CD14-positive monocyte (primary cell): ENCODE data around the gene TRIM31. TPM values are rescaled to one million over a fixed set of nuclear protein-coding genes. Genes with fewer than 3 reads are reported as not detected.
A peak's percentile ranks its signal among the peaks of the same experiment; 100 is the strongest.

Experiments
- DNase-seq, 3 donors: peaks; one replicate each; pipeline ENCODE4 v3.0.0-alpha.2; 2011 to 2022
- H2AFZ ChIP-seq: 2 replicates; pipeline ENCODE4 v1.6.0; 2012; ENCODE audit warnings: mild to moderate bottlenecking, low read depth, low read length, inconsistent platforms; ENCODE audit not compliant: insufficient read depth, poor library complexity, severe bottlenecking
- H3K27ac ChIP-seq, 2 donors: 1 replicate in 1 of 2; 2 replicates in 1 of 2; pipeline ENCODE4 v1.5.1; 2012 to 2013; ENCODE audit warnings: low read length in 2 of 2, control low read depth in 1 of 2, inconsistent platforms in 1 of 2, low read depth in 1 of 2, mild to moderate bottlenecking in 1 of 2
- H3K27me3 ChIP-seq, 2 donors: one replicate each; pipeline versions ENCODE4 v1.6.0 to v1.6.1; 2011 to 2013; ENCODE audit warnings: low read length in 2 of 2; ENCODE audit not compliant: control insufficient read depth in 2 of 2, insufficient read depth in 2 of 2
- H3K36me3 ChIP-seq, 2 donors: replicated peaks in 1 of 2; 1 replicate in 1 of 2; 2 replicates in 1 of 2; pipeline versions ENCODE4 v1.5.1 to v1.6.1; 2012 to 2013; ENCODE audit warnings: low read length in 2 of 2, control low read depth in 1 of 2, inconsistent platforms in 1 of 2, mild to moderate bottlenecking in 1 of 2; ENCODE audit not compliant: insufficient read depth in 2 of 2, control insufficient read depth in 1 of 2
- H3K4me1 ChIP-seq, 2 donors: 1 replicate in 1 of 2; 2 replicates in 1 of 2; pipeline versions ENCODE4 v1.5.1 to v1.6.1; 2012 to 2013; ENCODE audit warnings: low read length in 2 of 2, control low read depth in 1 of 2, inconsistent platforms in 1 of 2, mild to moderate bottlenecking in 1 of 2, moderate library complexity in 1 of 2; ENCODE audit not compliant: insufficient read depth in 2 of 2, control insufficient read depth in 1 of 2
- H3K4me2 ChIP-seq: replicated peaks from 2 replicates; pipeline ENCODE3; 2012; ENCODE audit warnings: low read length, moderate library complexity, mild to moderate bottlenecking; ENCODE audit not compliant: poor library complexity, severe bottlenecking; ENCODE audit errors: extremely low read depth
- H3K4me3 ChIP-seq, 3 experiments: fragments of 200-600 bp in 1 of 3; sonication (generic) in 1 of 3; replicated peaks in 1 of 3; 1 replicate in 2 of 3; 2 replicates in 1 of 3; pipeline ENCODE4 v1.5.1; 2011 to 2013; ENCODE audit warnings: low read length in 3 of 3, mild to moderate bottlenecking in 3 of 3, control low read depth in 2 of 3, low read depth in 2 of 3, inconsistent platforms in 1 of 3, moderate library complexity in 1 of 3
- H3K79me2 ChIP-seq: 2 replicates; pipeline ENCODE4 v1.6.0; 2012; ENCODE audit warnings: mild to moderate bottlenecking, control low read depth, inconsistent platforms, low read length, moderate library complexity; ENCODE audit not compliant: insufficient read depth
- H3K9ac ChIP-seq: 2 replicates; pipeline ENCODE4 v1.6.0; 2017; ENCODE audit warnings: low read length, mild to moderate bottlenecking; ENCODE audit not compliant: insufficient read depth, poor library complexity, severe bottlenecking
- H3K9me3 ChIP-seq, 2 donors: replicated peaks in 1 of 2; 1 replicate in 1 of 2; 2 replicates in 1 of 2; pipeline versions ENCODE4 v1.5.1 to v1.6.1; 2012 to 2013; ENCODE audit warnings: low read length in 2 of 2, control low read depth in 1 of 2; ENCODE audit not compliant: control insufficient read depth in 1 of 2, insufficient read depth in 1 of 2
- H4K20me1 ChIP-seq: 2 replicates; pipeline ENCODE4 v1.6.0; 2012; ENCODE audit warnings: mild to moderate bottlenecking, low read length, control low read depth, moderate library complexity; ENCODE audit not compliant: insufficient read depth
- H3K27ac Mint-ChIP-seq, 7 donors: one replicate each; pipeline ENCODE4 v1.8.0; 2020; ENCODE audit warnings: mild to moderate bottlenecking in 7 of 7, mixed read lengths in 7 of 7, moderate library complexity in 6 of 7, inconsistent platforms in 2 of 7
- H3K27me3 Mint-ChIP-seq, 3 donors: one replicate each; pipeline ENCODE4 v1.8.0; 2021 to 2022; ENCODE audit warnings: low read depth in 3 of 3, mild to moderate bottlenecking in 3 of 3, mixed read lengths in 3 of 3, moderate library complexity in 3 of 3, inconsistent platforms in 1 of 3
- H3K36me3 Mint-ChIP-seq, 2 donors: one replicate each; pipeline ENCODE4 v1.8.0; 2020; ENCODE audit warnings: mixed read lengths in 2 of 2, inconsistent platforms in 1 of 2, mild to moderate bottlenecking in 1 of 2
- H3K4me1 Mint-ChIP-seq: one replicate; pipeline ENCODE4 v1.8.0; 2020; ENCODE audit warnings: mild to moderate bottlenecking, mixed read lengths
- H3K4me3 Mint-ChIP-seq, 2 donors: one replicate each; pipeline ENCODE4 v1.8.0; 2020; ENCODE audit warnings: mild to moderate bottlenecking in 2 of 2, mixed read lengths in 2 of 2, moderate library complexity in 1 of 2
- H3K9me3 Mint-ChIP-seq, 7 donors: one replicate each; pipeline ENCODE4 v1.8.0; 2020 to 2022; ENCODE audit warnings: mixed read lengths in 7 of 7, mild to moderate bottlenecking in 6 of 7, moderate library complexity in 6 of 7, inconsistent platforms in 2 of 7
- WGBS: methylation state at CpG from one replicate; pipeline ENCODE4 v1.1.5; 2013; ENCODE audit warnings: missing lambda C conversion rate; ENCODE audit not compliant: insufficient coverage; 5-methylcytosine and 5-hydroxymethylcytosine counted together
- intact Hi-C, 2 donors: fragments of 100-400 bp; cut with micrococcal nuclease; formaldehyde crosslinking; loops; one replicate each; pipeline versions ENCODE4 v1.15.0 to v1.15.1; 2023
- polyA plus RNA-seq, 3 donors: library from polyadenylated mRNA; depleted of rRNA in 1 of 3; unstranded in 2 of 3; stranded (reverse) in 1 of 3; fragments of 300-500 nt in 2 of 3; fragments of >200 nt in 1 of 3; fragmentation: Illumina TruSeq in 2 of 3; gene quantifications; 1 replicate in 2 of 3; 2 replicates in 1 of 3; pipeline ENCODE4 v1.2.3, GENCODE V29; 2012 to 2021
- TF ChIP-seq, protein P1 (sequence below): fragments of 200-600 bp; IDR thresholded peaks from one replicate; pipeline ENCODE4 v1.8.0; 2022; ENCODE audit warnings: antibody characterized with exemption, mild to moderate bottlenecking

Gene TRIM31
- polyA plus RNA-seq, 3 donors: not detected

DNA sequence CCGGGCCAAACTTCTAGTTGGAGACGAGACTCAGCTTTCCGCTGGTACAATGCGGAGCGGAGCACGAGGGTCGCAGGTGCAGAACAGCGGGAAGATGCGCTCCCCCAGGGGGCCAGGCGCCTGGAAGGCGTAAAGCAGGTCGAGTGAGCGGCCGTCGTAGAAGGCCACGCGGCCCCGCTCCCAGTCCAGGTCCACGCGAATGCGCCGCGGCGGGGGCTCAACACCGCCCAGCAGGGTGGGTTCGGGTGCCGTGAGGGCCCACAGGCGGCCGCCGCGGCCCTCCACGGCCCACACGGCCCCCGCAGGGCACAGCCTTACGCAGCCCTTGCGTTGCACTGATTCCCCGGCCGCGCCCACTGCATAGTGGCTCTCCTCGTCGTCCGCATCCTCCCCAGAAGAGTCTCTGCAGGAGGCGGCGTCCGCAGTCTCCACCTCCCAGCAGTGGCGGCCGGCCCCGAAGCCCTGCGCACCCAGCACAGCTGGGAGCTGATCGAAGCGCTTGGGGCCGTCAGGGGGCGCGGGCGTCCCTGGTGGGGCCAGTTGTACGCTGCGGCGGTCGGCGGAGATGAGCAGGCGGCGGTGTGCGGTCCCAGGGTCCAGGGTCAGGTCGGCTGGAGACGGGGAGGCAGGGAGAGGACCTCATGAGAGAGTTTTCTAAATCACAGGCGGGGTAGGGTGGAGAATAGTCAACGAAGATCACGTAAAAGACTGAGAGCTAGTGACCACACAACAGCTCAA, 41.6 kb downstream of the TRIM31 start:
- DNase-seq: no peak
- Histone ChIP-seq H4K20me1 (no peaks in the 10 kb centered on the region), H2AFZ (no peak overlapping the region), H3K36me3 (peaks cover 16 to 25% of the 10 kb centered on the region in 2 donors), H3K79me2 (peaks cover 18% of the 10 kb centered on the region), H3K4me3 (no peak overlapping the region), H3K4me2 (peak overlapping the region; percentile 28), H3K9ac (no peak overlapping the region), H3K9me3 (peaks cover 0 to 27% of the 10 kb centered on the region in 2 donors), H3K4me1 (peaks cover 19 to 39% of the 10 kb centered on the region in 2 donors), H3K27me3 (peaks cover 46 to 62% of the 10 kb centered on the region in 2 donors), H3K27ac (no peak overlapping the region)
- Mint-ChIP-seq H3K36me3 (peaks cover 45 to 63% of the 10 kb centered on the region in 2 donors), H3K27ac (no peak overlapping the region), H3K27me3 (peaks cover 54 to 70% (median 61%) of the 10 kb centered on the region in 3 donors), H3K4me1 (peaks cover 39% of the 10 kb centered on the region), H3K4me3 (peak overlapping the region; percentile 5 to 81), H3K9me3 (peaks cover 4 to 29% (median 14%) of the 10 kb centered on the region in 7 donors)
- TF ChIP-seq, protein P1, sequence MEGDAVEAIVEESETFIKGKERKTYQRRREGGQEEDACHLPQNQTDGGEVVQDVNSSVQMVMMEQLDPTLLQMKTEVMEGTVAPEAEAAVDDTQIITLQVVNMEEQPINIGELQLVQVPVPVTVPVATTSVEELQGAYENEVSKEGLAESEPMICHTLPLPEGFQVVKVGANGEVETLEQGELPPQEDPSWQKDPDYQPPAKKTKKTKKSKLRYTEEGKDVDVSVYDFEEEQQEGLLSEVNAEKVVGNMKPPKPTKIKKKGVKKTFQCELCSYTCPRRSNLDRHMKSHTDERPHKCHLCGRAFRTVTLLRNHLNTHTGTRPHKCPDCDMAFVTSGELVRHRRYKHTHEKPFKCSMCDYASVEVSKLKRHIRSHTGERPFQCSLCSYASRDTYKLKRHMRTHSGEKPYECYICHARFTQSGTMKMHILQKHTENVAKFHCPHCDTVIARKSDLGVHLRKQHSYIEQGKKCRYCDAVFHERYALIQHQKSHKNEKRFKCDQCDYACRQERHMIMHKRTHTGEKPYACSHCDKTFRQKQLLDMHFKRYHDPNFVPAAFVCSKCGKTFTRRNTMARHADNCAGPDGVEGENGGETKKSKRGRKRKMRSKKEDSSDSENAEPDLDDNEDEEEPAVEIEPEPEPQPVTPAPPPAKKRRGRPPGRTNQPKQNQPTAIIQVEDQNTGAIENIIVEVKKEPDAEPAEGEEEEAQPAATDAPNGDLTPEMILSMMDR: no peak
- WGBS: 22% methylated on average over 65 of the region's 68 CpGs
- intact Hi-C loops: no loop called here

GRCh38 chr6:30067460-30068139, 45.3 kb downstream of the TRIM31 start:
- TF ChIP-seq, protein P1: no peak
- H3K9me3 Mint-ChIP-seq: peaks cover 2 to 13% (median 9%) of the 10 kb centered on the region in 7 donors
- Histone ChIP-seq H4K20me1 (no peaks in the 10 kb centered on the region), H3K27me3 (peaks cover 20 to 26% of the 10 kb centered on the region in 2 donors), H3K4me3 (peak overlapping the region; percentile 75 to 89 (median 85)), H3K4me2 (peak overlapping the region; percentile 86), H3K36me3 (peaks cover 23 to 34% of the 10 kb centered on the region in 2 donors), H2AFZ (peak overlapping the region; percentile 82), H3K9me3 (peaks cover 0 to 5% of the 10 kb centered on the region in 2 donors), H3K4me1 (peaks cover 29 to 43% of the 10 kb centered on the region in 2 donors), H3K79me2 (peaks cover 38% of the 10 kb centered on the region), H3K9ac (peak overlapping the region; percentile 89), H3K27ac (peak overlapping the region; percentile 96 to 99)
- no peak for DNase-seq
- H3K27me3 Mint-ChIP-seq: peaks cover 17 to 34% (median 26%) of the 10 kb centered on the region in 3 donors
- H3K4me3 Mint-ChIP-seq: peak overlapping the region; percentile 91 to 96
- H3K4me1 Mint-ChIP-seq: peaks cover 45% of the 10 kb centered on the region
- H3K27ac Mint-ChIP-seq: peak overlapping the region; percentile 99 to 100 (median 100)
- peaks cover 53 to 54% of the 10 kb centered on the region in 2 donors for H3K36me3 Mint-ChIP-seq
- intact Hi-C loops: loop anchor here (5.0 to 10.0 kb wide), 4 partner anchors 35 to 257 kb away; partner anchors contain the start of genes TRIM26 (in 1 of the 2) and TRIM39 (in 1 of the 2)
- WGBS: 5% methylated on average over 6 of the region's 8 CpGs
